Measurements from ENCODE around the gene RXRA.

RXRA gene

DNA sequence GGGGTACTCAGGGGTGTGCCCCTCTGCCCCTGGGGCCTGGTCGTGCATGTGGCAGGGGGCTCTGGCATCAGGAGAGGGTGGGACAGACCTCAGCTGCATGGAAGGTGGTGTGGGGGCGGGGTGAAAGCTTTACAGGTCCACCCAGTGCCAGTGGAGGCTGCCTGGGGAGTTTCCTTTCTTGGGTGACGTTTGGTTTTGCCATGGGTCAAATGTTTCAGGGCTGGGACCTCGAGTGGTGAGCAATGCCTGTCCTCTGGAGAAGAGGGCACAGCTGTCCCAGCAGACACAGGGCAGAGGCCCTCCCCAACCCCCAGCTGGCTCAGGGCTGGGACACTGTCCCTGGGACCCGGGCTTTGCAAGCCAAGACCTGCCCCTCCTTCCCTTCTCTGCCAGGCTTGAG, 3.6 kb downstream of the RXRA start:
- H3K27me3 ChIP-seq (replicated peaks; ENCODE audit: control insufficient read depth, insufficient read depth, low read length): no peaks in the 10 kb centered on the region
- peaks cover 65% of the 10 kb centered on the region for H3K4me1 ChIP-seq (ENCODE audit: control insufficient read depth, insufficient read depth, low read length)
- DNase-seq (ENCODE audit: low read depth): no peak
- no peaks in the 10 kb centered on the region for H3K9me3 ChIP-seq (ENCODE audit: control insufficient read depth, low read length)
- H3K9ac ChIP-seq (ENCODE audit: low read length): peak overlapping the region; percentile 96
- H3K4me3 ChIP-seq (ENCODE audit: low read length): peak overlapping the region; percentile 93
- no peaks in the 10 kb centered on the region for H3K36me3 ChIP-seq (ENCODE audit: control insufficient read depth, insufficient read depth, low read length, severe bottlenecking)

DNA sequence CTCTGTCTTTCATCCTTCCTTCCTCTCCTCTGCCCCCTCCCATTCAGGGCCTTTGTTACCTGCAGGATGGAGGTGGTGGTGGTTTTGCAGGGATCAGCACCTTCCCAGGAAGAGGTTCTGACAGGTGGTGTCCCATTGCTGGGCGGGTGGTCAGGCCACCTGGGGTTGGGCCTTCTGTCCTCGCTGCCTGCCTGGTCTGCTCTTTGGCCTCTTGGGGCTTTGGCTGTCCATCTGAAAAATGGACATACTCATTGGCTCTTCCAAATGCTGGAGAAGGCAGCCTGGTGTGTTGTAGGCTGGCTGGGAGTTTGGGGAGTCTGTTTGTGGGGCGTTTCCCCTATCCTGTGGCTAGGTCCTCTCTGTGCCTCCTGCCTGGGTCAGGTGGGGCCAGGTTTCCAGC, 4.3 kb downstream of the RXRA start:
- peaks cover 63% of the 10 kb centered on the region for H3K4me1 ChIP-seq (ENCODE audit: control insufficient read depth, insufficient read depth, low read length)
- no peak for DNase-seq (ENCODE audit: low read depth)

DNA sequence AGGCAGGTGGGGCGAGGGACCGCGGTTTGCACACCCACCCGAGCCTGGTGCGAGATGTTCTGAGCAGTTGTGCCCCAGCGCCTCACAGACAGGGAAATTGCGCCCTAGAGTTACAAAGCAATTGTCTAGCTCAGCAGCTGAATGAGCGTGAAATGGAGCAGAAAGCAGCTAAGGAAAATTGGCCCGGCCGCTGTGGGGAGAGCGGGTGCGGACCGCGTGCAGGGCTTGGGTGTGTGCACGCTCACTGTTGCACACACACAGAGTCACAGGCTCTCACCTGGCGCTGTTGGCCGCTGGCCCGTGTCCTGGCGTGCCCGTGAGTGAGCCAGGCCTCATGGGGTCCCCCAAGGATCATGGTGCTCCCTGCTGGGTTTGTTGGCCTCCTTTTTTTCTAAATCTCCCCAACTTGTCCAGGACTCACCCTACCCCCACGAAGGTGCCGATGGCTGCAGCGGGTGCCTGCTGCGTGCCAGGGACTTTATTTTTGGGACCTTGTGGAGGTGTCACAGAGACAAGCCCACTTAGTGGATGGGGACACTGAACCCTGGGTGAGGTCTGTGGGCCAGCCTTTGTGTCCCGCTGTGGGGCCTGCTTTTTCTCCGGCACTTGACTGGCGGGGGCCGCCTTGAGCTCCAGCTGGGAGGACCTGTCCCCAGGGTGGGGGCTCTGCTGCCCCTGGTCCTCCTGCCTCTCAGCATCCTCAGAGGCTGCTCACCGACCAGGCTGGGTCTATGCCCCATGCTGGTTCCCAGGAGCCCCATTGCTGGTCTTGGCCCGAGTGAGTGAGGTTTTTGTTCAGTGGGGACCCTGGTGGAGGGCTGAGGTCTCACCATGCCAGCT, 5.2 kb downstream of the RXRA start:
- no peak overlapping the region for H3K4me3 ChIP-seq (ENCODE audit: low read length)
- H3K4me1 ChIP-seq (ENCODE audit: control insufficient read depth, insufficient read depth, low read length): peaks cover 63% of the 10 kb centered on the region
- H3K9me3 ChIP-seq (ENCODE audit: control insufficient read depth, low read length): no peaks in the 10 kb centered on the region
- peak overlapping the region; percentile 96 for H3K9ac ChIP-seq (ENCODE audit: low read length)
- no peak for DNase-seq (ENCODE audit: low read depth)
- H3K27me3 ChIP-seq (replicated peaks; ENCODE audit: control insufficient read depth, insufficient read depth, low read length): no peaks in the 10 kb centered on the region
- H3K36me3 ChIP-seq (ENCODE audit: control insufficient read depth, insufficient read depth, low read length, severe bottlenecking): no peaks in the 10 kb centered on the region

More for the DNA sequence above, 4.3 kb downstream of the RXRA start:
- no peaks in the 10 kb centered on the region for H3K27me3 ChIP-seq (replicated peaks; ENCODE audit: control insufficient read depth, insufficient read depth, low read length)
- no peaks in the 10 kb centered on the region for H3K9me3 ChIP-seq (ENCODE audit: control insufficient read depth, low read length)
- peak overlapping the region; percentile 96 for H3K9ac ChIP-seq (ENCODE audit: low read length)
- no peak overlapping the region for H3K4me3 ChIP-seq (ENCODE audit: low read length)
- H3K36me3 ChIP-seq (ENCODE audit: control insufficient read depth, insufficient read depth, low read length, severe bottlenecking): no peaks in the 10 kb centered on the region

DNA sequence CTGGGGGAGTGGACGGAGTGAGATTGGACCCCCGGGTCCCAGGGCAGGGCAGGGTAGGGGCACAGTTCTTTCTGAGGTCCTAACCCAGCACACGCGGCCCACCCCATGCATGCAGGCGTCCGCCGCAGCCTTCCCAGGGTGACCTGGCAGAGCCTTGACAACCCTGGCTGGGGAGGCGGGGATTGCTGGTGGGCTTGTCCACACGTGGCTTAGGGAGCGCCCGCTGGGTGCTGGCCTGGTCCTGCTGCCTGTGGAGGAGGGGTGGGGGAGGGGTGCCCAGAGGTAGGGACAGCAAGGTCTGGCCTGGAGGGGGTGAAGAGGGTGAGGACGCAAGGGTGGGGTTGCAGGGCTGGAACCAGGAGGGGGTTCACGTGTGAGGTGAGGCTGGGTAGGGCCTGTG, 6.0 kb downstream of the RXRA start:
- no peaks in the 10 kb centered on the region for H3K27me3 ChIP-seq (replicated peaks; ENCODE audit: control insufficient read depth, insufficient read depth, low read length)
- no peak for DNase-seq (ENCODE audit: low read depth)
- no peaks in the 10 kb centered on the region for H3K36me3 ChIP-seq (ENCODE audit: control insufficient read depth, insufficient read depth, low read length, severe bottlenecking)
- no peaks in the 10 kb centered on the region for H3K9me3 ChIP-seq (ENCODE audit: control insufficient read depth, low read length)
- no peak overlapping the region for H3K9ac ChIP-seq (ENCODE audit: low read length)
- H3K4me3 ChIP-seq (ENCODE audit: low read length): no peak overlapping the region
- peaks cover 63% of the 10 kb centered on the region for H3K4me1 ChIP-seq (ENCODE audit: control insufficient read depth, insufficient read depth, low read length)

DNA sequence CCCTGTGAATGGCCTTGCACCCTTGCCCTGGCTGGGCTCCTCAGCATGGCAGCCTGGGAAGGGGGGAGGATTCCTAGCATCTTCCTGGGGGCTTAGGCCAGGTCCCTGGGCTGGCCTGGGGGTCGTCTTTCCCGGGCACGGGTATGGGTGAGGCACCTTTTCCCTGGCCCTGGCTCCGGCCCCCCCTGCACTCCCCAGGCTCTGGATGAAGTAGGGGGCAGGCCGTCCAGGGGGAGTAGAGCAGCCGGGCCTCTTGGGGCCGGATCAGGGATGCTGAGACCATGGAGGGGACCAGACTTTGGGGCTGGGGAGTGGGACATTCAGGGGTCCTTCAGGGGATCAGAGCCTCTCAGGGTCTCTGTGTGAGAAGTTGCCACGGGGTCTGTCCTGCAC, 6.6 kb downstream of the RXRA start:
- Histone ChIP-seq H3K9ac (ENCODE audit: low read length) (no peak overlapping the region), H3K27me3 (replicated peaks; ENCODE audit: control insufficient read depth, insufficient read depth, low read length) (no peaks in the 10 kb centered on the region), H3K36me3 (ENCODE audit: control insufficient read depth, insufficient read depth, low read length, severe bottlenecking) (no peaks in the 10 kb centered on the region), H3K9me3 (ENCODE audit: control insufficient read depth, low read length) (no peaks in the 10 kb centered on the region), H3K4me1 (ENCODE audit: control insufficient read depth, insufficient read depth, low read length) (peaks cover 60% of the 10 kb centered on the region), H3K4me3 (ENCODE audit: low read length) (no peak overlapping the region)
- DNase-seq (ENCODE audit: low read depth): no peak

DNA sequence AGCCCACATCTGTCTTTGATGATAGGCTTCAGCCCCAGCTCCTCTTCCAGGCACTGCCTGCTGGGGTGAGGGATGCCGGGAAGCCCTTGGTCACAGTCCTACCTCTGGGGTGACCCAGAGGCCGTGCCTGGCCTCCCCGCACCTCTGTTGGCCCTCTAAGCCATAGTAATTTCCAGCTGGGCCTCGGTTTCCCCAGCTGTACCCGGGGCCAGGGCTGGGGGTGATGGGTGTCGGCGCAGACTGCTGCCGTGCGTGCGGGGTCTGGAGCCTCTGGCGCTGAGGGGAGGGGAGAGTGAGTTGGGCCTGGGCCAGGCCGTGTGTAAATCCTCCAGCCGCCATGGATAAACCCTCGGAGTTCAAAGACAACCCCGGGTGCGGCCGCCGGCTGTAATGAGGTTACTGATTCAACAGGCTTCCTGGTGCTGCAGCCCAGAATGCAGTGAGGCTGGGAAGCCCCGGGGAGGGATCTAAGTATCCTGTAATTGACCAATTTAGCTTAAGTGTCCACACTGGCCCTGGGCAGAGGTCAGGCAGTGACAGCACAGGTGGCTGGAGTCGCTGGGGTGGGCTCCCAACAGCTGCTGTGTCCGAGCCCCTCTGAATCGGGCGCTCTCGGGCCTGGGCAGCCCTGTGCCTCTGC, 7.1 kb downstream of the RXRA start:
- no peaks in the 10 kb centered on the region for H3K27me3 ChIP-seq (replicated peaks; ENCODE audit: control insufficient read depth, insufficient read depth, low read length)
- peaks cover 59% of the 10 kb centered on the region for H3K4me1 ChIP-seq (ENCODE audit: control insufficient read depth, insufficient read depth, low read length)
- H3K4me3 ChIP-seq (ENCODE audit: low read length): no peak overlapping the region
- no peak for DNase-seq (ENCODE audit: low read depth)
- peak overlapping the region; percentile 13 for H3K9ac ChIP-seq (ENCODE audit: low read length)
- no peaks in the 10 kb centered on the region for H3K36me3 ChIP-seq (ENCODE audit: control insufficient read depth, insufficient read depth, low read length, severe bottlenecking)
- no peaks in the 10 kb centered on the region for H3K9me3 ChIP-seq (ENCODE audit: control insufficient read depth, low read length)

DNA sequence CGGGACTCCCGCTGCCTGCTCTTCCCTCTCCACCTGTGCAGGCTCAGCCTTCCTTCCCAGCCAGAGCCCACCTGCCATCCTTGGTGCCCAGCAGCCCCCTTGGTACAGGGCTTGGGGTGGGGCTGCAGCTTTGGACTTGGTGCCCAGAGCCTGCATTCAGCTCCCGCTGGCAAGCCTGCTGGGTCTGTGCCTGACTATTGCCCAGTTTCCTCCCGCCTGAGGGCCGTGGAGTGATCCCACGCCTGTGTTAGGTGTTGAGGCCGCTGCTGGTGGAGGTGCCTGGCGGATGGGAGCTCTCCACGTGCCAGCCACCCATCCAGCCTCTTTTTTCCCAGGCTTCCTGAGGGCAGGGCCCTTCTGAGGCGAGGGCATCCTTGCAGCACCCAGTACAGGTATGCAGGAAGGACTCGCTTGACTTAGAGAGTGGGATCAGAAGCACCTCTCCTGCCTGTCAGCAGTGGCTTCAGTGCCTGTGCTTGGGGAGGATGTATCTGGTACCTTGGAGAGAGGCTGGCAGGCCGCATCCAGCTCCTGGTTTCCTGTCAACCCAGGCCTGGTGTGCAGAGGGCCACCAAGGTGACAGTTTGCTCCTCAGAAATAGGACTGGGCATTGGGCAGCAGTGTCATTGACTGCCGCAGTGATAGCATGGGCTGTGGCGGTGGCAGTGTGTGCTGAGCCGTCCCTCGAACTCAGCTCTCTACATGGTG, 7.8 kb downstream of the RXRA start:
- peak overlapping the region; percentile 13 for H3K9ac ChIP-seq (ENCODE audit: low read length)
- no peaks in the 10 kb centered on the region for H3K27me3 ChIP-seq (replicated peaks; ENCODE audit: control insufficient read depth, insufficient read depth, low read length)
- DNase-seq (ENCODE audit: low read depth): no peak
- no peaks in the 10 kb centered on the region for H3K9me3 ChIP-seq (ENCODE audit: control insufficient read depth, low read length)
- no peak overlapping the region for H3K4me3 ChIP-seq (ENCODE audit: low read length)
- no peaks in the 10 kb centered on the region for H3K36me3 ChIP-seq (ENCODE audit: control insufficient read depth, insufficient read depth, low read length, severe bottlenecking)
- peaks cover 59% of the 10 kb centered on the region for H3K4me1 ChIP-seq (ENCODE audit: control insufficient read depth, insufficient read depth, low read length)

DNA sequence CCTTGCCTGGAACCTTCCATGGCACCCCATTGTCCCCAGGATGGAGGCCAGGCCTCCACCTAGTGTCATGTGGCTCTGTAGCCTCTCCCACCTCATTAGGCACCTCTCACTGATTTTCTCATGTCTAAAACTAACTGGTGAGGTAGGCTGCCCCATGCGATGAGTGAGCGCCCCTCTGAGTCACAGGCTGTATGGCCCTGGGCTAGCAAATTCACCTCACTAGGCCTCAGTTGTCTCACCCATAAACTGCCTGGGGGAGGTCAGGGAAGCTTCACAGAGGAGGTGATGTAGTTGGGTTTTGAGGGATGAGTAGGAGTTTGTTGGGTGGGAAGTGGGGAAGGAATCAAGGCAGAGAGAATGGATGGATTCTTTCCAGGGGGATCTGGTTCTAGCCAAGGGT, 8.8 kb downstream of the RXRA start:
- DNase-seq (ENCODE audit: low read depth): no peak
- Histone ChIP-seq H3K9me3 (ENCODE audit: control insufficient read depth, low read length) (no peaks in the 10 kb centered on the region), H3K4me3 (ENCODE audit: low read length) (no peak overlapping the region), H3K36me3 (ENCODE audit: control insufficient read depth, insufficient read depth, low read length, severe bottlenecking) (no peaks in the 10 kb centered on the region), H3K27me3 (replicated peaks; ENCODE audit: control insufficient read depth, insufficient read depth, low read length) (no peaks in the 10 kb centered on the region), H3K4me1 (ENCODE audit: control insufficient read depth, insufficient read depth, low read length) (peaks cover 59% of the 10 kb centered on the region), H3K9ac (ENCODE audit: low read length) (no peak overlapping the region)

DNA sequence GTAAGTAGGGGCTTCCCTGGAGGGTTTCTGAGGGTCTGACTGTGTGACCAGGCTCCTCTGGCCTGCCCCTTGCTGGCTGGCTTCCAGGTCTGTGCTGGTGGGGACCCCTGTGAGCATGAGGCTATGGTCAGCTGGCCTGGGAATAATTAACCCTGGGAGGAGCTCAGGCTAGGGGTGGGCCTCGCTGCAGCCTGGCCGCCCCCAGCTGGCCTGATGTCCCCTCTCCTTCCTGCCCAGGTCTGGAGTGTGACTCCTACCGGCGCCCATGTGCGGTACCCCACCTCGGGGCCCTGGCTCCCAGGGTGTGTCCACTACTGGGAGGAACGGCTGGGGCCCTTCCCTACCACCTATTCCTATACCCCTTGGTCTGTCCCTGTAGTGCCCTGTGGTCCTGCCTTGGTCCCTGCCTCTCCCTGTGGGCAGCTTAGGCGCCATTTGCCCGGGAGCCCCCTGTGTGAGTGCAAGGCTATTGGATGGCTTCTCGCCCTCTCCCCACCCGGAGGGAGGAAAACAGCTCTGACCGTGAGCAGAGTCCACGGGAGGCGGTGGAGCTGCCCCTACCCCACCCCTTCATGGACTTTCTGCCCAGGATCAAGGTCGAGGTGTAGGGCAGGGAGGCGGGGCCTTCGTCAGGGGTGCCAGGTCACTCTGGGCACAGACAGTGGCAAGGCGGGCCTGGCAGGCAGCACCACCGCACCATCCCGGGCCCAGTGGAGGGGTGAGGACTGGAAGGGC, 9.4 kb downstream of the RXRA start:
- H3K9me3 ChIP-seq (ENCODE audit: control insufficient read depth, low read length): no peaks in the 10 kb centered on the region
- no peaks in the 10 kb centered on the region for H3K27me3 ChIP-seq (replicated peaks; ENCODE audit: control insufficient read depth, insufficient read depth, low read length)
- peaks cover 59% of the 10 kb centered on the region for H3K4me1 ChIP-seq (ENCODE audit: control insufficient read depth, insufficient read depth, low read length)
- no peak overlapping the region for H3K9ac ChIP-seq (ENCODE audit: low read length)
- no peak overlapping the region for H3K4me3 ChIP-seq (ENCODE audit: low read length)
- no peaks in the 10 kb centered on the region for H3K36me3 ChIP-seq (ENCODE audit: control insufficient read depth, insufficient read depth, low read length, severe bottlenecking)
- no peak for DNase-seq (ENCODE audit: low read depth)

DNA sequence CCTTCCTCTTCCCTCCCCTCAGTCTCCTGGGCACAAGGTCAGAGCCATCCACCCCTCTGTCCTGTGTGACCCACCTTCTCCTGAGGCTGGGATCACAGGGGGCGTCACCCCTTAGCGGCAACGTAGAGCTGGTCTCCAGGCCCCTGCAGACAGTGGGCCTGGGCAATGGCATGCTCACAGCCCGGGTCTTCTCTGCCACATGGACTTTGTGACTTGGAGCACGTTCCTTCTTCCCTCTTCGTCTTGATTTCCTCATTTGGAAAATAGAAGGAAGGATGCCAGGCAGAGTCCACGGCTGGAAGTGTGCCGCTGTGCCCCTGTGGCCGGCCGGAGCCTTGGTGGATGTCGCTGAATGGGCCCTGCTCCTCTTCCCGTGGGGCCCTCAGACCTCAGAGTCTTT, 10.0 kb downstream of the RXRA start:
- peaks cover 55% of the 10 kb centered on the region for H3K4me1 ChIP-seq (ENCODE audit: control insufficient read depth, insufficient read depth, low read length)
- no peaks in the 10 kb centered on the region for H3K36me3 ChIP-seq (ENCODE audit: control insufficient read depth, insufficient read depth, low read length, severe bottlenecking)
- no peak overlapping the region for H3K4me3 ChIP-seq (ENCODE audit: low read length)
- no peaks in the 10 kb centered on the region for H3K9me3 ChIP-seq (ENCODE audit: control insufficient read depth, low read length)
- no peak for DNase-seq (ENCODE audit: low read depth)
- H3K27me3 ChIP-seq (replicated peaks; ENCODE audit: control insufficient read depth, insufficient read depth, low read length): no peaks in the 10 kb centered on the region
- no peak overlapping the region for H3K9ac ChIP-seq (ENCODE audit: low read length)

DNA sequence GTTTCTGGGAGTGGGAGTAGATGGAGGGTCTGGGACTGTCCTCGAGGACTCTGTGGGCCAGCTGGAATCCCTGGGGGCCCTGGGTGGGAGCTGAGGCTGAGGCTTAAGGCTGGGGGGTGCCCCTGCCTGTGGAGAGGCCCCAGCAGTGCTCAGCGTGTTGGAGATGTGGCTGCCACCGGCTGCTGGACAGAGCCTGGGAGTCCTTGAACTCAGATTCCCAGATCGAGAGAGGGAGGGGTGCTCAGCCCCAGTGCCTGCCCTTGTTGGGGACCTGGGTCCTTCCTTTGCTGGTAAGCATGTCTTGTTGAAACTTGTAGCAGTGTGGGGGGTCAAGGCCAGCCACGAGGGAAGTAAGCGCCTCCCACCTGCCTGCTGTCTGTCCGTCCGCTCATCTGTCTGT, 10.7 kb downstream of the RXRA start:
- Histone ChIP-seq H3K36me3 (ENCODE audit: control insufficient read depth, insufficient read depth, low read length, severe bottlenecking) (no peaks in the 10 kb centered on the region), H3K27me3 (replicated peaks; ENCODE audit: control insufficient read depth, insufficient read depth, low read length) (no peaks in the 10 kb centered on the region), H3K9ac (ENCODE audit: low read length) (no peak overlapping the region), H3K9me3 (ENCODE audit: control insufficient read depth, low read length) (no peaks in the 10 kb centered on the region), H3K4me3 (ENCODE audit: low read length) (no peak overlapping the region), H3K4me1 (ENCODE audit: control insufficient read depth, insufficient read depth, low read length) (peaks cover 51% of the 10 kb centered on the region)
- DNase-seq (ENCODE audit: low read depth): no peak
